BE2C (cell line): ENCODE measurements around the gene ABHD12. TPM values are rescaled to one million over a fixed set of nuclear protein-coding genes. Genes with fewer than 3 reads are reported as not detected.

Experiments used
- DNase-seq: peaks from one replicate; pipeline ENCODE4 v3.0.0-alpha.2; 2020
- H3K27me3 ChIP-seq: fragments of 250-450 bp; sonication (Bioruptor Pico); 2 replicates; pipeline ENCODE4 v1.5.1; 2020; ENCODE audit warnings: mild to moderate bottlenecking
- H3K36me3 ChIP-seq: fragments of 250-450 bp; sonication (Bioruptor Pico); 2 replicates; pipeline ENCODE4 v1.5.1; 2020; ENCODE audit warnings: mild to moderate bottlenecking
- H3K4me1 ChIP-seq: fragments of 250-450 bp; sonication (Bioruptor Pico); 2 replicates; pipeline ENCODE4 v1.5.1; 2020
- H3K4me3 ChIP-seq: 2 replicates; pipeline ENCODE4 v1.5.1; 2011; ENCODE audit warnings: low read depth, low read length
- H3K9me3 ChIP-seq: fragments of 250-450 bp; sonication (Bioruptor Pico); 2 replicates; pipeline ENCODE4 v1.5.1; 2020
- CTCF ChIP-seq: IDR thresholded peaks from 2 replicates; pipeline ENCODE4 v1.5.1; 2012; ENCODE audit warnings: mild to moderate bottlenecking, low read depth, low read length
- polyA plus RNA-seq: library from polyadenylated mRNA; unstranded; fragments of >200 nt; gene quantifications from one replicate; pipeline ENCODE4 v1.2.1, GENCODE V29; 2012; ENCODE audit warnings: low read depth, missing spikeins; ENCODE audit not compliant: insufficient read length, insufficient read depth

ABHD12 gene
- 93.2 TPM for polyA plus RNA-seq

DNA sequence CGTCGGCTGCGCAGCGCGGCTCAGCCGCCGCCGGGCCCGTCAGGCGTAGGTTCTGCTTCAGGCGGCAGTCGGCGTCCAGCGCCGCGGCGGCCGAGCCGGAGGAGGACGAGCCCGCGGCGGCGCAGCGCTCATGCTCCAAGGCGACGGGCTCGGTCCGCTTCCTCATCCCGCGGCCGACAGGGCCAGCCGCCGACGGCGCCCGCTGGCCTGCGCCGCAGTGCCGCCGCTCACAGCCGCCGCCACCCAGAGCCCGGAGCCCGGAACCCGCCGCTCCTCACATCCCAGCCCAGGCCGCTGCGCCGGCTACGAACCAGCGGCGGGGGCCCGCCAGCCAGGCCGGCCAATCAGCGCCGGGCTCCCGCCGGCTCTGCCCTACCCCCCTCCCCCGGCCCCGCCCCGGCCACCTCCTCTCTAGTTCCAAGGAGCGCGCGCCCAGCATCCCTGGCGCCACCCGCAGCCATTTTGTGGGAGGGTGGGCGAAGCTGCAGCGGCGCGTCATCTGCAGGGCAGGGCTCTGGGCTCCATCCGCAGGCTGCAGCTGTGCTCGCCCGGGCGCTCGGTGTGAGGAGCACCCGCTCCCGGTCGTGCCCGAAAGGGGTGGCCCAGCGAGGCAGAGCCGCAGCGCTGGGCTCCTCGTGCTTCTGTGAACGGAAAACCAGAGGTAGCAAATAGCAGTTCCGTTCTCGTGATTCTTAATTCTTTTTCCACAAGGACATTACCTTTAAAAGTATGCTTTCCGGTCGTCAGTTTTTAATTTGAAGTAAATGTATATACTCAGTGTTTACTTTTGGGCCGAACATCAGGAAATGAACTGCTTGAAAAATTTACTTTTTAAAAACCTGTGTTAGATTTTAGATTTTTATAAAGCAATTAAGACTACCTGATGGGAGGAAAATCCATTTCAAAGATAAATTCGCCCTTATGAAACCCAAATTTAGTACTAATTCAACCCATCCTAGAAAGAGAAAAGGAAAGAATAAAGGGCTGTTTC lies at the start of gene ABHD12:
TSS of gene ABHD12 (minus strand) at position 298 of the 991 bp plus-strand sequence. CDS start at position 166, 132 bp downstream.
- Histone ChIP-seq H3K4me3 (peak within 1 kb of the TSS; percentile 96), H3K9me3 (no peaks in the 10 kb centered on the region), H3K27me3 (no peaks in the 10 kb centered on the region), H3K36me3 (no peaks in the 10 kb centered on the region; the same call in 1 of the 2 replicates), H3K4me1 (no peaks in the 10 kb centered on the region)
- no peak for TF ChIP-seq CTCF
- DNase-seq = peak; percentile 97

DNA sequence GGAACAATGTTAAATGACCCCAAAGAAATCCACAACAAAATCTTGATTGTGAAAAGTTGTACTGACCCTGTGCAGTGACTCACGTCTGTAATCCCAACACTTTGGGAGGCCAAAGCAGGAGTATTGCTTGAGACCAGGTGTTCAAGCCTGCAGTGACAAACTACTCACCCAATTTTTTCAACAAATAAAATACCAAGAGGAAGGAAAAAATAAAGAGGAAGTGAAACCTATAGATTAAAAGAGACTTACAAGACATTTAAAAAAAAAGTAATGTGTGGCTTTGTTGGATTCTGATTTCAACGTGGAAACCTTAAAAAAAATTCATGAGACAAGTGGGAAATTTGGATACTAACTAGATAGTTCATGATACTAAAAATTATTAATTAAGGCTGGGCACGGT lies 48.7 kb upstream of the ABHD12 start:
- Histone ChIP-seq H3K4me3 (no peak overlapping the region), H3K4me1 (peaks cover 5% of the 10 kb centered on the region), H3K36me3 (peaks cover 26% of the 10 kb centered on the region), H3K27me3 (no peaks in the 10 kb centered on the region), H3K9me3 (no peaks in the 10 kb centered on the region)
- DNase-seq = no peak
- TF ChIP-seq CTCF = no peak

DNA sequence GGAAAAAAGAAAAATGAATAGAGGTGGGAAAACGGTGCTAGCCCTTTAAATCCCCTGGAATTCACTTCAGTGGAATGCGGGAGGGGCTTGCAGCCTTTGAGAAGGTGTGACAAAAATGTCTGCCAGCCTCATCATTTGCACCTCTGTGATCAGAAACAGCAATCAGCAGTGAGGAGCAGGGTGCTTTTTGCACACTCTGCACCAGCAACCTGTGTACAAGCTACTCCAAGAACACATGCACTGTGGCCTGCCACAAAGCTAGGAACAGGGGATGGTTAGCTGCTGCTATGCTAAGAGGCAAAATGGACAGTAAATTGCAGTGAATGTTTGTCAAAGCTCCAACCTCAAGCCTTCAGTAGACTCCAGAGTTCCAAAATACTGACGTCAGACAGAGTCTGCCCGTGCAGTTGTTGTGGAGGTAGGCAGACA lies 46.5 kb upstream of the ABHD12 start:
- Histone ChIP-seq H3K4me3 (no peak overlapping the region), H3K4me1 (no peaks in the 10 kb centered on the region), H3K9me3 (no peaks in the 10 kb centered on the region), H3K27me3 (no peaks in the 10 kb centered on the region), H3K36me3 (peaks cover 32% of the 10 kb centered on the region)
- DNase-seq = no peak
- no peak for TF ChIP-seq CTCF

DNA sequence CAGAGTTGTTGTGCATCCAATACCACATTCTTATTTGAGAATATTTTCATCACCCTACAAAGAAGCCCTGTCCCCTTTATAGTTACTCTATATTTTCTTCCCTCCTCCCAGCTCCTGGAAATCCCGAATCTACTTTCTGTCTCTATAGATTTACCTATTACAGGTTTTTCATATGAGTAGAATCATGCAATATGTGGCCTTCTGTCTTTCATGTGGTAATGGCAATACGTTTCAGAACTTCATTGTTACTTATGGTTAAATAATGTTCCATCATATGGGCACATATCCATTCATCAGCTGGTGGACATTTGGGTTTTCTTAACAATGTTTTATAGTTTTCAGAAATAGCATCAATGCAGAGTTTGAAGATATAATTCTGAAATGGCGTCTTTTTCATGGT lies 33.9 kb upstream of the ABHD12 start:
- Histone ChIP-seq H3K27me3 (no peaks in the 10 kb centered on the region), H3K36me3 (peaks cover 39% of the 10 kb centered on the region), H3K4me1 (no peaks in the 10 kb centered on the region), H3K4me3 (no peak overlapping the region), H3K9me3 (no peaks in the 10 kb centered on the region)
- no peak for DNase-seq
- no peak for TF ChIP-seq CTCF

DNA sequence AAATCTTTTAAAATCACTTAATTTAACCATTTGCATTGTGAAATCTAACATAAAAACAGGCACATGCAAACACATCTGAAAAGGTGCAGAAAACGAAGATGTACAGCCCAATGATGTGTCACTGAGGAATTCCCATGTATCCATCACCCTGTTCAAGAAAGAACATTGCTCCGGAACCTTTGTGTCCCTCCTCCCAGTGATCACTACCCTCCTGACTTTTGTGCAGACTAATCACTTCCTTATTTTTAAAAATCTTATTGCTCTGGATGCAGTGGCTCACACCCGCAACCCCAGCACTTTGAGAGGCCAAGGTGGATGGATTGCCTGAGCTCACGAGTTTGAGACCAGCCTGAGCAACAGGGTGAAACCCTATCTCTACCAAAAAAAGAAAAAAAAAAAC lies 31.4 kb upstream of the ABHD12 start:
- H3K36me3 ChIP-seq = peaks cover 41% of the 10 kb centered on the region
- no peak for TF ChIP-seq CTCF

GRCh38 chr20:25421102-25421501 lies 30.5 kb upstream of the ABHD12 start:
- Histone ChIP-seq H3K4me3 (no peak overlapping the region), H3K4me1 (no peaks in the 10 kb centered on the region), H3K36me3 (peaks cover 34% of the 10 kb centered on the region), H3K9me3 (no peaks in the 10 kb centered on the region), H3K27me3 (no peaks in the 10 kb centered on the region)
- no peak for TF ChIP-seq CTCF
- DNase-seq = no peak

More for the DNA sequence above, 31.4 kb upstream of the ABHD12 start:
- no peak for DNase-seq
- Histone ChIP-seq H3K27me3 (no peaks in the 10 kb centered on the region), H3K9me3 (no peaks in the 10 kb centered on the region), H3K4me1 (no peaks in the 10 kb centered on the region), H3K4me3 (no peak overlapping the region)
